GM23248 (cell line): Measurements from ENCODE around the gene CHRNA4. TPM values are rescaled to one million over a fixed set of nuclear protein-coding genes. Genes with fewer than 3 reads are reported as not detected.

ENCODE experiments used
- DNase-seq: peaks from one replicate; pipeline ENCODE4 v3.0.0-alpha.2; 2015
- H2AFZ ChIP-seq: fragments of 200-600 bp; sonication (generic); 2 replicates; pipeline ENCODE4 v1.6.1; 2016; ENCODE audit warnings: antibody characterized with exemption
- H3F3A ChIP-seq: fragments of 200-600 bp; sonication (generic); 2 replicates; pipeline ENCODE4 v1.6.1; 2016; ENCODE audit warnings: mild to moderate bottlenecking, antibody characterized with exemption, mixed run types; ENCODE audit not compliant: insufficient read depth
- H3K27ac ChIP-seq: fragments of 200-600 bp; sonication (generic); 2 replicates; pipeline ENCODE4 v1.5.1; 2016; ENCODE audit warnings: mild to moderate bottlenecking
- H3K27me3 ChIP-seq: fragments of 200-600 bp; sonication (generic); replicated peaks from 2 replicates; pipeline ENCODE4 v1.6.1; 2016; ENCODE audit warnings: mild to moderate bottlenecking; ENCODE audit not compliant: insufficient read depth
- H3K36me3 ChIP-seq: fragments of 200-600 bp; sonication (generic); 2 replicates; pipeline ENCODE4 v1.6.1; 2016; ENCODE audit warnings: low read depth, mild to moderate bottlenecking
- H3K4me1 ChIP-seq: fragments of 200-600 bp; sonication (generic); 2 replicates; pipeline ENCODE4 v1.6.1; 2016; ENCODE audit warnings: mild to moderate bottlenecking; ENCODE audit not compliant: insufficient read depth
- H3K4me2 ChIP-seq: fragments of 200-600 bp; sonication (generic); one replicate; pipeline ENCODE4 v1.6.1; 2016; ENCODE audit warnings: mild to moderate bottlenecking; ENCODE audit not compliant: unreplicated experiment
- H3K4me3 ChIP-seq: fragments of 200-600 bp; sonication (generic); 2 replicates; pipeline ENCODE4 v1.5.1; 2016; ENCODE audit warnings: mild to moderate bottlenecking
- H3K79me2 ChIP-seq: fragments of 200-600 bp; sonication (generic); 2 replicates; pipeline ENCODE4 v1.6.1; 2016; ENCODE audit warnings: mild to moderate bottlenecking; ENCODE audit not compliant: insufficient read depth
- H3K9ac ChIP-seq: fragments of 200-600 bp; sonication (generic); 2 replicates; pipeline ENCODE4 v1.6.1; 2016; ENCODE audit warnings: mild to moderate bottlenecking
- H3K9me2 ChIP-seq: fragments of 200-600 bp; sonication (generic); 2 replicates; pipeline ENCODE4 v1.6.1; 2016; ENCODE audit warnings: mixed run types, mild to moderate bottlenecking, moderate library complexity; ENCODE audit not compliant: insufficient read depth
- H3K9me3 ChIP-seq: fragments of 200-600 bp; sonication (generic); one replicate; pipeline ENCODE4 v1.6.1; 2017; ENCODE audit warnings: low read depth
- H4K20me1 ChIP-seq: fragments of 200-600 bp; sonication (generic); 2 replicates; pipeline ENCODE4 v1.6.0; 2016; ENCODE audit not compliant: insufficient read depth
- EZH2 ChIP-seq: fragments of 200-600 bp; sonication (generic); IDR thresholded peaks from 2 replicates; pipeline ENCODE4 v1.6.1; 2018; ENCODE audit warnings: antibody characterized with exemption, mild to moderate bottlenecking; ENCODE audit not compliant: insufficient read depth, poor library complexity, severe bottlenecking
- EZH2phosphoT487 ChIP-seq: fragments of 200-600 bp; sonication (generic); IDR thresholded peaks from 2 replicates; pipeline ENCODE4 v1.6.1; 2018; ENCODE audit warnings: antibody characterized with exemption, moderate library complexity, mild to moderate bottlenecking, low read depth; ENCODE audit not compliant: insufficient read depth
- WGBS, 2 experiments: methylation state at CpG; one replicate each; pipeline ENCODE4 v1.1.6; 2015 to 2017; ENCODE audit warnings: low lambda C conversion rate in 2 of 2, low coverage in 1 of 2; ENCODE audit errors: missing lambda C conversion rate in 2 of 2; 5-methylcytosine and 5-hydroxymethylcytosine counted together
- in situ Hi-C: fragments of 300-500 bp; cut with MboI; formaldehyde crosslinking; loops from 2 replicates; pipeline ENCODE4 v1.15.0; 2020
- polyA plus RNA-seq: library from polyadenylated mRNA; unstranded; fragments of >200 nt; fragmentation: Nextera tagmentation; extraction: Ambion mirVana; gene quantifications from 2 replicates; pipeline ENCODE4 v1.2.1, GENCODE V29; 2016
- total RNA-seq: library from RNA; depleted of rRNA; stranded (reverse); fragments of >200 nt; shearing (Covaris generic); gene quantifications from 2 replicates; pipeline ENCODE4 v1.2.3, GENCODE V29; 2014

CHRNA4 gene
- total and polyA plus RNA-seq, 2 experiments from 2014 or later: not detected

GRCh38 chr20:63328026-63328700 is 33.0 kb downstream of the CHRNA4 start:
- H3K79me2 ChIP-seq: no peaks in the 10 kb centered on the region
- no peaks in the 10 kb centered on the region for H3K4me1 ChIP-seq
- no peak overlapping the region for H3K27ac ChIP-seq
- no peak for DNase-seq
- H3K9me3 ChIP-seq: no peaks in the 10 kb centered on the region
- no peaks in the 10 kb centered on the region for H3K9me2 ChIP-seq
- H2AFZ ChIP-seq: no peak overlapping the region
- peaks cover 18% of the 10 kb centered on the region for H3K27me3 ChIP-seq
- WGBS, 2 experiments: 69 to 73% methylated on average over 17 of the region's 20 CpGs
- in situ Hi-C loops: no loop called here
- 0 out of 2 replicates have a peak, but pooled peaks cover 1% of the 10 kb centered on the region for H3F3A ChIP-seq
- H3K9ac ChIP-seq: no peak overlapping the region
- H4K20me1 ChIP-seq: no peaks in the 10 kb centered on the region
- TF ChIP-seq EZH2 (no peak), EZH2phosphoT487 (no peak)
- no peaks in the 10 kb centered on the region for H3K36me3 ChIP-seq
- no peak overlapping the region for H3K4me3 ChIP-seq
- no peak overlapping the region for H3K4me2 ChIP-seq

- 81% methylated on average over 8 of the region's 8 CpGs; no CpG with 5 or more reads in 1 of the 2 experiments for WGBS, 2 experiments
- Histone ChIP-seq H3K36me3 (no peaks in the 10 kb centered on the region), H3K9me2 (no peaks in the 10 kb centered on the region), H3K4me3 (no peak overlapping the region), H4K20me1 (no peaks in the 10 kb centered on the region), H2AFZ (no peak overlapping the region), H3K9me3 (no peaks in the 10 kb centered on the region), H3K4me2 (no peak overlapping the region), H3F3A (0 out of 2 replicates have a peak, but pooled peaks cover 4% of the 10 kb centered on the region), H3K27me3 (peaks cover 25% of the 10 kb centered on the region), H3K9ac (no peak overlapping the region), H3K79me2 (no peaks in the 10 kb centered on the region), H3K27ac (no peak overlapping the region), H3K4me1 (no peaks in the 10 kb centered on the region)
- in situ Hi-C loops: no loop called here
- TF ChIP-seq EZH2phosphoT487 (no peak), EZH2 (no peak)
- no peak for DNase-seq
These were observed 33.9 kb downstream of the CHRNA4 start for GRCh38 chr20:63327231-63327745.

GRCh38 chr20:63326314-63327230 is 34.6 kb downstream of the CHRNA4 start:
- TF ChIP-seq EZH2phosphoT487 (no peak), EZH2 (no peak)
- no peaks in the 10 kb centered on the region for H4K20me1 ChIP-seq
- no peaks in the 10 kb centered on the region for H3K36me3 ChIP-seq
- no peak for DNase-seq
- no peak overlapping the region for H3K4me3 ChIP-seq
- no peak overlapping the region for H3K4me2 ChIP-seq
- H3K27me3 ChIP-seq: peaks cover 25% of the 10 kb centered on the region
- no peaks in the 10 kb centered on the region for H3K9me2 ChIP-seq
- no peak overlapping the region for H3K27ac ChIP-seq
- H3K9me3 ChIP-seq: no peaks in the 10 kb centered on the region
- H3K79me2 ChIP-seq: no peaks in the 10 kb centered on the region
- no peak overlapping the region for H3K9ac ChIP-seq
- no peaks in the 10 kb centered on the region for H3K4me1 ChIP-seq
- 0 out of 2 replicates have a peak, but pooled peaks cover 4% of the 10 kb centered on the region for H3F3A ChIP-seq
- H2AFZ ChIP-seq: no peak overlapping the region
- WGBS, 2 experiments: 72% methylated on average over 14 to 15 of the region's 15 CpGs
- in situ Hi-C loops: no loop called here

GRCh38 chr20:63325554-63326313 is 35.4 kb downstream of the CHRNA4 start:
- Histone ChIP-seq H3F3A (0 out of 2 replicates have a peak, but pooled peaks cover 4% of the 10 kb centered on the region), H4K20me1 (no peaks in the 10 kb centered on the region), H3K9ac (no peak overlapping the region), H3K36me3 (no peaks in the 10 kb centered on the region), H3K4me3 (no peak overlapping the region), H3K4me2 (no peak overlapping the region), H3K4me1 (no peaks in the 10 kb centered on the region), H3K9me2 (no peaks in the 10 kb centered on the region), H3K27ac (no peak overlapping the region), H3K79me2 (no peaks in the 10 kb centered on the region), H2AFZ (no peak overlapping the region), H3K27me3 (peaks cover 25% of the 10 kb centered on the region), H3K9me3 (no peaks in the 10 kb centered on the region)
- no peak for TF ChIP-seq EZH2phosphoT487
- TF ChIP-seq EZH2: no peak
- in situ Hi-C loops: no loop called here
- no peak for DNase-seq
- WGBS, 2 experiments: 39 to 42% methylated on average over 8 of the region's 8 CpGs
